Measurements from ENCODE around the gene ETFBKMT.

DNA sequence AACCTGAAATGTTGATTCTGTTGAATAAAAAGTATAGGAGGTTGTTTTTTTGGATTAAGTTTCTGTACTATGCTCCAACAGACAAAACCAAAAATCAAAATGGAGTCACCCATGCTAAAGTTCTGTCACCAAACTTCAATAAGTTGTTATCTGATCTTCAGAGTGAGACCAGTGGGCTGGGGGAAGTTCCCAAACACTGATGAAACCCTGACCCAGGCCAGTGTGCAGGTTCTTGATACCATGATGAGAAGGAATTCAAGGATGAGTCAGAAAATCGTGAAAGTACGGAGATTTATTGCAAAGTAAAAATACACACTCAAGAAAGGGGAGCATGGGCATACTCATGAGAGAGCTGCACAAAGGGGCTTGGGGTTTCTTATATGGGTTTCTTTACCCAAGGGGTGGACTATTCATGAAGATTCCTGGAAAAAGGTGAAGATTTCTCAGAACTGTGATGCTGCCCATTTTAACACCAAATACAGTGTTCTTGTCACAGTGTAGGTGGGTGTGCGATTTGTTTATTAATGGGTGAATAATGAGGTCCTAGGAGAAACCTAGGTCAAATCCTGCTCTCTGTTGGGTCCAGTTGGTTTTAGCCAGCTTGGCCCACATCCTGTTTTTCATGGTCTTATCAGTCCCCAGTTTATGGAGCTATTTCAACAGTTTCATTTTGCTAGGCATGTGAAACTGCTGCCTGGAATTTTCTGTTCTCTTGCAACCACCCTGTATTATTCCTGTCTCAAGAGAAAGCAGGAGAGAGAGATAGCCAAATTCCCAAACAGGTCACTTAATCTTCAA is 41.1 kb upstream of the ETFBKMT start:
- TF ChIP-seq, protein P1, sequence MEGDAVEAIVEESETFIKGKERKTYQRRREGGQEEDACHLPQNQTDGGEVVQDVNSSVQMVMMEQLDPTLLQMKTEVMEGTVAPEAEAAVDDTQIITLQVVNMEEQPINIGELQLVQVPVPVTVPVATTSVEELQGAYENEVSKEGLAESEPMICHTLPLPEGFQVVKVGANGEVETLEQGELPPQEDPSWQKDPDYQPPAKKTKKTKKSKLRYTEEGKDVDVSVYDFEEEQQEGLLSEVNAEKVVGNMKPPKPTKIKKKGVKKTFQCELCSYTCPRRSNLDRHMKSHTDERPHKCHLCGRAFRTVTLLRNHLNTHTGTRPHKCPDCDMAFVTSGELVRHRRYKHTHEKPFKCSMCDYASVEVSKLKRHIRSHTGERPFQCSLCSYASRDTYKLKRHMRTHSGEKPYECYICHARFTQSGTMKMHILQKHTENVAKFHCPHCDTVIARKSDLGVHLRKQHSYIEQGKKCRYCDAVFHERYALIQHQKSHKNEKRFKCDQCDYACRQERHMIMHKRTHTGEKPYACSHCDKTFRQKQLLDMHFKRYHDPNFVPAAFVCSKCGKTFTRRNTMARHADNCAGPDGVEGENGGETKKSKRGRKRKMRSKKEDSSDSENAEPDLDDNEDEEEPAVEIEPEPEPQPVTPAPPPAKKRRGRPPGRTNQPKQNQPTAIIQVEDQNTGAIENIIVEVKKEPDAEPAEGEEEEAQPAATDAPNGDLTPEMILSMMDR (IDR thresholded peaks at IDR 0.05; ENCODE audit: low read length), result no peak
- TF ChIP-seq EZH2 (optimal IDR thresholded peaks at IDR 0.05; ENCODE audit: low read depth, low read length), result no peak
